Measurements from ENCODE around the gene RGS1.

The RGS1 gene

GRCh38 chr1:192552760-192553191 lies 22.8 kb upstream of the RGS1 start:
- TF ChIP-seq REST (IDR thresholded peaks at IDR 0.05; ENCODE audit: insufficient read depth in 1 of 2, low read depth in 2 of 2, low read length in 2 of 2) (no peak), SIN3A (IDR thresholded peaks at IDR 0.05; ENCODE audit: borderline replicate concordance, insufficient read depth, low read length) (no peak), FOXP2 (optimal IDR thresholded peaks at IDR 0.05; ENCODE audit: borderline replicate concordance, extremely low read depth, extremely low read length, insufficient read depth) (no peak), POLR2AphosphoS5 (IDR thresholded peaks at IDR 0.05; ENCODE audit: low read depth, low read length) (no peak), TAF1 (IDR thresholded peaks at IDR 0.05; ENCODE audit: borderline replicate concordance, insufficient read depth, low read length) (no peak)

GRCh38 chr1:192553741-192554140 lies 21.8 kb upstream of the RGS1 start:
- no peak for TF ChIP-seq SIN3A (IDR thresholded peaks at IDR 0.05; ENCODE audit: borderline replicate concordance, insufficient read depth, low read length)
- TF ChIP-seq POLR2AphosphoS5 (IDR thresholded peaks at IDR 0.05; ENCODE audit: low read depth, low read length) = no peak
- no peak for TF ChIP-seq TAF1 (IDR thresholded peaks at IDR 0.05; ENCODE audit: borderline replicate concordance, insufficient read depth, low read length)
- no peak for TF ChIP-seq REST (IDR thresholded peaks at IDR 0.05; ENCODE audit: insufficient read depth in 1 of 2, low read depth in 2 of 2, low read length in 2 of 2)
- no peak for TF ChIP-seq FOXP2 (optimal IDR thresholded peaks at IDR 0.05; ENCODE audit: borderline replicate concordance, extremely low read depth, extremely low read length, insufficient read depth)

GRCh38 chr1:192554904-192555303 lies 20.7 kb upstream of the RGS1 start:
- TF ChIP-seq POLR2AphosphoS5 (IDR thresholded peaks at IDR 0.05; ENCODE audit: low read depth, low read length) (no peak), TAF1 (IDR thresholded peaks at IDR 0.05; ENCODE audit: borderline replicate concordance, insufficient read depth, low read length) (no peak), REST (IDR thresholded peaks at IDR 0.05; ENCODE audit: insufficient read depth in 1 of 2, low read depth in 2 of 2, low read length in 2 of 2) (no peak), SIN3A (IDR thresholded peaks at IDR 0.05; ENCODE audit: borderline replicate concordance, insufficient read depth, low read length) (no peak)

GRCh38 chr1:192555399-192555798 lies 20.2 kb upstream of the RGS1 start:
- no peak for TF ChIP-seq REST (IDR thresholded peaks at IDR 0.05; ENCODE audit: insufficient read depth in 1 of 2, low read depth in 2 of 2, low read length in 2 of 2)
- TF ChIP-seq POLR2AphosphoS5 (IDR thresholded peaks at IDR 0.05; ENCODE audit: low read depth, low read length) = no peak
- TF ChIP-seq SIN3A (IDR thresholded peaks at IDR 0.05; ENCODE audit: borderline replicate concordance, insufficient read depth, low read length) = no peak
- no peak for TF ChIP-seq FOXP2 (optimal IDR thresholded peaks at IDR 0.05; ENCODE audit: borderline replicate concordance, extremely low read depth, extremely low read length, insufficient read depth)
- TF ChIP-seq TAF1 (IDR thresholded peaks at IDR 0.05; ENCODE audit: borderline replicate concordance, insufficient read depth, low read length) = no peak
